OCI-LY3 (cell line): Measurements from ENCODE around the gene VGLL4.

Experiments used
- EZH2phosphoT487 ChIP-seq: fragments of 200-600 bp; shearing (Covaris generic); IDR thresholded peaks from 2 replicates; pipeline ENCODE4 v1.6.1; 2018; ENCODE audit warnings: antibody characterized with exemption, mixed run types, low read depth
- TF ChIP-seq, protein P1 (sequence below): fragments of 200-600, 300-600 bp; sonication (generic); IDR thresholded peaks from 2 replicates; pipeline ENCODE4 v1.5.1; 2014; ENCODE audit warnings: antibody characterized with exemption, low read length, low read depth

DNA sequence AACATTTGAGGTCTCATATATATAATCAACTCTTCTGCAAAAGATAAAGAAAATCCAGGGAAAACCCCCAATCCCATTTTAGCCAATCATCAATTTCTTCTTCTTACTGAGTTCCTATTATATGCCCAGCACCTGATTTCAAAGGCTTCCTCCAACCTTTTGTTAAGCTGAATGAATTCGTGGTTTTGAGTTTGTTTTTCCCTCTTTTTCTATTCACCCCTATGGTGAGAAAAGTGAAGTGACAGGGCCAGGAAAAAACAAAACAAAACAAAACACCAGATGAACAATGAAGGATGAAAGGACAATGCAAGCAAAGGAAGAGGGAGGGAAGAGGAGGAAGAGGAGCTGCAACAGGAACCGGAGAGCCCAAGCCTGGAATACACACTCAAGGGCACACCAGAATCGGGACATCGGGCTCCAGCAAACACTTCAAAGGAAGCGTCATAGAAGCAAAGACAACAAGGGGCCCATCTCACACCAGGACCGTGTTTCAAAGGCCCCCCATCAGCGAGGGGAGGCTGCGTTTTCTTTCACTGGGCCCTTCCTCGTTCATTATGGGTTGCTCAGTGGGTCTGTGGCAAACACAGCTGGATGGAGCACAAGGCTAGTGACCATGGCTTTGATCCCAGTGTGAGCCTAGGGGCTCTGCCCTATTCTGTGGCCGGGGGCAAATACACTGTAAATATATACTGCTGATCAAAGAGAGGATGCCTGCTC, 50.2 kb downstream of the VGLL4 start:
- TF ChIP-seq, protein P1, sequence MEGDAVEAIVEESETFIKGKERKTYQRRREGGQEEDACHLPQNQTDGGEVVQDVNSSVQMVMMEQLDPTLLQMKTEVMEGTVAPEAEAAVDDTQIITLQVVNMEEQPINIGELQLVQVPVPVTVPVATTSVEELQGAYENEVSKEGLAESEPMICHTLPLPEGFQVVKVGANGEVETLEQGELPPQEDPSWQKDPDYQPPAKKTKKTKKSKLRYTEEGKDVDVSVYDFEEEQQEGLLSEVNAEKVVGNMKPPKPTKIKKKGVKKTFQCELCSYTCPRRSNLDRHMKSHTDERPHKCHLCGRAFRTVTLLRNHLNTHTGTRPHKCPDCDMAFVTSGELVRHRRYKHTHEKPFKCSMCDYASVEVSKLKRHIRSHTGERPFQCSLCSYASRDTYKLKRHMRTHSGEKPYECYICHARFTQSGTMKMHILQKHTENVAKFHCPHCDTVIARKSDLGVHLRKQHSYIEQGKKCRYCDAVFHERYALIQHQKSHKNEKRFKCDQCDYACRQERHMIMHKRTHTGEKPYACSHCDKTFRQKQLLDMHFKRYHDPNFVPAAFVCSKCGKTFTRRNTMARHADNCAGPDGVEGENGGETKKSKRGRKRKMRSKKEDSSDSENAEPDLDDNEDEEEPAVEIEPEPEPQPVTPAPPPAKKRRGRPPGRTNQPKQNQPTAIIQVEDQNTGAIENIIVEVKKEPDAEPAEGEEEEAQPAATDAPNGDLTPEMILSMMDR = no peak
- no peak for TF ChIP-seq EZH2phosphoT487
